NOMO-1 treated with dmso at 0.1 percent for 144 hours (cell line): ENCODE data around the gene ZDHHC18.
A peak's percentile ranks its signal among the peaks of the same experiment; 100 is the strongest.
"Not testable (repeated sequence)": the region's sequence is repeated elsewhere in the genome, so short reads cannot be mapped to it uniquely, and the experiment has no call there.

Source experiments
- DNase-seq: peaks from one replicate; lab custom pipeline; 2025; ENCODE audit not compliant: unreplicated experiment; lab: John Stamatoyannopoulos, UW

ZDHHC18 gene

GRCh38 chr1:26857473-26858060 is 31.1 kb downstream of the ZDHHC18 start:
- DNase-seq: no peak

GRCh38 chr1:26858160-26858559 is 31.7 kb downstream of the ZDHHC18 start:
- DNase-seq: no peak

- no peak for DNase-seq
Measured at GRCh38 chr1:26858891-26859640, 32.6 kb downstream of the ZDHHC18 start.

- no peak for DNase-seq
Measured at GRCh38 chr1:26861286-26861701, 34.8 kb downstream of the ZDHHC18 start.

- no peak for DNase-seq
Measured at GRCh38 chr1:26861889-26862378, 35.4 kb downstream of the ZDHHC18 start.

GRCh38 chr1:26862781-26863684 is 36.5 kb downstream of the ZDHHC18 start, which contains the start of gene SFN:
Gene SFN (plus strand): TSS chr1:26863149. CDS start chr1:26863213, 64 bp downstream.
- DNase-seq: no peak

- DNase-seq: no peak
Measured at GRCh38 chr1:26863685-26864077, 37.2 kb downstream of the ZDHHC18 start.

GRCh38 chr1:26864610-26865480 is 38.4 kb downstream of the ZDHHC18 start:
- DNase-seq: peak; percentile 98

GRCh38 chr1:26873097-26873496 is 46.6 kb downstream of the ZDHHC18 start:
- not testable (repeated sequence) for DNase-seq

GRCh38 chr1:26874896-26875295 is 48.4 kb downstream of the ZDHHC18 start:
- no peak for DNase-seq

GRCh38 chr1:26877326-26877725 is 50.8 kb downstream of the ZDHHC18 start:
- no peak for DNase-seq

- no peak for DNase-seq
Measured at GRCh38 chr1:26879793-26880192, 53.3 kb downstream of the ZDHHC18 start.

- DNase-seq: not testable (repeated sequence)
Measured at GRCh38 chr1:26881611-26882010, 55.1 kb downstream of the ZDHHC18 start.

GRCh38 chr1:26882696-26883463 is 56.4 kb downstream of the ZDHHC18 start:
- no peak for DNase-seq

- no peak for DNase-seq
Measured at GRCh38 chr1:26887125-26887524, 60.6 kb downstream of the ZDHHC18 start.

- no peak for DNase-seq
Measured at GRCh38 chr1:26888231-26888630, 61.7 kb downstream of the ZDHHC18 start.

GRCh38 chr1:26889551-26890466 is 63.3 kb downstream of the ZDHHC18 start, which contains the start of gene GPN2:
Gene GPN2 (minus strand): TSS chr1:26890283. CDS start chr1:26890096, 187 bp downstream.
- DNase-seq: peak; percentile 70

- no peak for DNase-seq
Measured at GRCh38 chr1:26890467-26890796, 63.9 kb downstream of the ZDHHC18 start.

GRCh38 chr1:26894263-26894662 is 67.8 kb downstream of the ZDHHC18 start:
- DNase-seq: no peak
